SK-N-SH (cell line): ENCODE results near the gene TMEM41B. TPM values are rescaled to one million over a fixed set of nuclear protein-coding genes. Genes with fewer than 3 reads are reported as not detected.

Source experiments
- CTCF ChIA-PET: fragments of 300-600, 350-600 bp; formaldehyde crosslinking; extraction: SDS; loops from one replicate; lab custom pipeline; 2021; lab: Yijun Ruan, JAX
- POLR2A ChIA-PET: fragments of 350-600 bp; sonication (Branson Sonifier 250); formaldehyde crosslinking; extraction: SDS; loops from one replicate; lab custom pipeline; 2020; ENCODE audit warnings: antibody characterized with exemption, inconsistent platforms; lab: Yijun Ruan, JAX
- DNase-seq: peaks from one replicate; pipeline ENCODE4 v3.0.0; 2012
- H2AFZ ChIP-seq: fragments of 200-600 bp; sonication (generic); 2 replicates; pipeline ENCODE4 v1.8.1; 2016; ENCODE audit warnings: antibody characterized with exemption, mild to moderate bottlenecking, low read depth
- H3F3A ChIP-seq: fragments of 200-600 bp; sonication (generic); replicated peaks from 2 replicates; pipeline ENCODE3; 2016; ENCODE audit warnings: antibody characterized with exemption, mild to moderate bottlenecking; ENCODE audit not compliant: insufficient read depth
- H3K27ac ChIP-seq, 2 experiments: fragments of 200-500 bp in 1 of 2; fragments of 200-600 bp in 1 of 2; sonication (Bioruptor generic) in 1 of 2; sonication (generic), shearing (Covaris generic) in 1 of 2; 2 replicates each; pipeline versions ENCODE4 v1.5.1 to v1.6.1; 2014 to 2016; ENCODE audit warnings: low read depth in 2 of 2, inconsistent platforms in 1 of 2, low read length in 1 of 2, mild to moderate bottlenecking in 1 of 2, mixed read lengths in 1 of 2
- H3K27me3 ChIP-seq: fragments of 200-600 bp; sonication (generic), shearing (Covaris generic); 2 replicates; pipeline ENCODE4 v1.6.1; 2016; ENCODE audit warnings: mixed run types; ENCODE audit not compliant: insufficient read depth
- H3K36me3 ChIP-seq, 2 experiments: fragments of 200-500 bp in 1 of 2; fragments of 200-600 bp in 1 of 2; sonication (Bioruptor generic) in 1 of 2; sonication (generic) in 1 of 2; replicated peaks in 1 of 2; 2 replicates each; pipeline versions ENCODE3 to v1.5.1; 2014 to 2016; ENCODE audit warnings: low read length in 1 of 2, mild to moderate bottlenecking in 1 of 2; ENCODE audit not compliant: insufficient read depth in 2 of 2, control insufficient read depth in 1 of 2
- H3K4me1 ChIP-seq, 2 experiments: fragments of 200-500 bp in 1 of 2; fragments of 200-600 bp in 1 of 2; sonication (Bioruptor generic) in 1 of 2; sonication (generic), shearing (Covaris generic) in 1 of 2; 2 replicates each; pipeline versions ENCODE4 v1.5.1 to v1.6.1; 2014 to 2016; ENCODE audit warnings: low read depth in 1 of 2, low read length in 1 of 2, mixed run types in 1 of 2; ENCODE audit not compliant: insufficient read depth in 2 of 2, control insufficient read depth in 1 of 2
- H3K4me2 ChIP-seq: fragments of 200-600 bp; sonication (generic), shearing (Covaris generic); 2 replicates; pipeline ENCODE4 v1.6.1; 2017; ENCODE audit warnings: mixed run types
- H3K4me3 ChIP-seq, 2 experiments: fragments of 200-500 bp in 1 of 2; fragments of 200-600 bp in 1 of 2; sonication (Bioruptor generic) in 1 of 2; sonication (generic), shearing (Covaris generic) in 1 of 2; 2 replicates each; pipeline versions ENCODE4 v1.5.1 to v1.8.1; 2014 to 2016; ENCODE audit warnings: low read depth in 2 of 2, inconsistent platforms in 1 of 2, low read length in 1 of 2, mild to moderate bottlenecking in 1 of 2, mixed read lengths in 1 of 2, moderate library complexity in 1 of 2
- H3K79me2 ChIP-seq: fragments of 200-600 bp; sonication (generic); 2 replicates; pipeline ENCODE4 v1.8.1; 2017; ENCODE audit warnings: mild to moderate bottlenecking; ENCODE audit not compliant: insufficient read depth
- H3K9ac ChIP-seq: fragments of 200-600 bp; sonication (generic); 2 replicates; pipeline ENCODE4 v1.6.1; 2017; ENCODE audit warnings: mixed run types
- H3K9me2 ChIP-seq: fragments of 200-600 bp; sonication (generic); 2 replicates; pipeline ENCODE4 v1.6.1; 2017; ENCODE audit warnings: mixed run types
- H3K9me3 ChIP-seq: fragments of 200-600 bp; sonication (generic); 2 replicates; pipeline ENCODE4 v1.6.1; 2017; ENCODE audit warnings: mixed run types, mild to moderate bottlenecking, moderate library complexity
- H4K20me1 ChIP-seq: fragments of 200-600 bp; sonication (generic); 2 replicates; pipeline ENCODE4 v1.6.1; 2017; ENCODE audit warnings: mild to moderate bottlenecking, mixed run types; ENCODE audit not compliant: insufficient read depth
- FOSL2 ChIP-seq: IDR thresholded peaks from 2 replicates; pipeline ENCODE4 v1.4.0; 2012; ENCODE audit warnings: low read depth, mild to moderate bottlenecking, moderate library complexity, borderline replicate concordance
- FOXJ3 ChIP-seq: sonication (generic); formaldehyde crosslinking; IDR thresholded peaks from 2 replicates; pipeline ENCODE4 v1.5.1; 2020; ENCODE audit warnings: mild to moderate bottlenecking, missing genetic modification reagents
- FOXM1 ChIP-seq: IDR thresholded peaks from 2 replicates; pipeline ENCODE4 v1.4.0; 2012; ENCODE audit warnings: low read depth, mild to moderate bottlenecking
- GATA2 ChIP-seq: sonication (generic); formaldehyde crosslinking; IDR thresholded peaks from 2 replicates; pipeline ENCODE4 v1.5.0; 2020; ENCODE audit warnings: mild to moderate bottlenecking, missing genetic modification reagents
- IRF3 ChIP-seq: fragments of 150-350 bp; IDR thresholded peaks from 2 replicates; pipeline ENCODE4 v1.6.1; 2016; ENCODE audit warnings: mild to moderate bottlenecking, low read depth, low read length
- JUND ChIP-seq: IDR thresholded peaks from 2 replicates; pipeline ENCODE4 v1.4.0; 2012
- MXI1 ChIP-seq: IDR thresholded peaks from 2 replicates; pipeline ENCODE4 v1.6.1; 2012; ENCODE audit warnings: mild to moderate bottlenecking, low read depth, low read length, improper control_type of control experiment
- PBX3 ChIP-seq: IDR thresholded peaks from 2 replicates; pipeline ENCODE4; 2012
- POLR2AphosphoS5 ChIP-seq: IDR thresholded peaks from 2 replicates; pipeline ENCODE4 v1.6.1; 2012; ENCODE audit warnings: low read depth, low read length
- REST ChIP-seq: IDR thresholded peaks from 2 replicates; pipeline ENCODE4 v1.6.1; 2012; ENCODE audit warnings: mild to moderate bottlenecking, low read depth, low read length, moderate library complexity
- RFX5 ChIP-seq: IDR thresholded peaks from 2 replicates; pipeline ENCODE4 v1.6.1; 2012; ENCODE audit warnings: mild to moderate bottlenecking, improper control_type of control experiment, low read length
- RXRA ChIP-seq: IDR thresholded peaks from 2 replicates; pipeline ENCODE4 v1.4.0; 2012; ENCODE audit warnings: low read depth, mild to moderate bottlenecking, borderline replicate concordance
- TEAD4 ChIP-seq: IDR thresholded peaks from 2 replicates; pipeline ENCODE4 v1.4.0; 2012; ENCODE audit warnings: mild to moderate bottlenecking, borderline replicate concordance; ENCODE audit not compliant: insufficient read depth
- USF2 ChIP-seq: fragments of 150-350 bp; IDR thresholded peaks from 2 replicates; pipeline ENCODE4 v1.6.1; 2017; ENCODE audit warnings: antibody characterized with exemption, low read length, low read depth, borderline replicate concordance
- WGBS: methylation state at CpG from one replicate; pipeline ENCODE4 v1.1.6; 2017; ENCODE audit warnings: low lambda C conversion rate; 5-methylcytosine and 5-hydroxymethylcytosine counted together
- polyA plus RNA-seq, 3 experiments: library from polyadenylated mRNA; depleted of rRNA; stranded (reverse); fragments of >200 nt; gene quantifications; 2 replicates each; pipeline ENCODE4 v1.2.3, GENCODE V29; 2012

The TMEM41B gene
- polyA plus RNA-seq, 1 of the 3 experiments (the other 2 are of a cell fraction): 23.5 TPM

- WGBS: 76% methylated on average over 3 of the region's 3 CpGs
- ChIA-PET CTCF (interaction anchor here (0.9 to 1.1 kb wide), 2 partner anchors 10 to 96 kb away, joined by 3 to 6 read pairs; no protein-coding TSS in a partner anchor), POLR2A (no interaction called here)
- Histone ChIP-seq H3F3A (peaks cover 20% of the 10 kb centered on the region), H3K9me3 (no peaks in the 10 kb centered on the region), H3K4me3 (no peak overlapping the region), H3K36me3 (no peaks in the 10 kb centered on the region), H3K4me1 (no peaks in the 10 kb centered on the region; a peak in 1 of 4 replicates), H3K27me3 (no peaks in the 10 kb centered on the region), H3K4me2 (no peak overlapping the region; the same call in 1 of the 2 replicates), H3K9me2 (no peaks in the 10 kb centered on the region), H2AFZ (no peak overlapping the region), H3K9ac (no peak overlapping the region), H4K20me1 (peaks cover 76% of the 10 kb centered on the region), H3K79me2 (peaks cover 100% of the 10 kb centered on the region), H3K27ac (no peak overlapping the region)
- DNase-seq: peak; percentile 43
- TF ChIP-seq GATA2 (CRISPR knock-in tag) (no peak), MXI1 (0 out of 2 replicates have a peak, but pooled peaks have one; percentile 17), REST (no peak)
These were observed 63.1 kb downstream of the TMEM41B start for GRCh38 chr11:9251311-9251710.

GRCh38 chr11:9250139-9250582 lies 64.2 kb downstream of the TMEM41B start:
- Histone ChIP-seq H3K4me1 (no peaks in the 10 kb centered on the region; a peak in 1 of 4 replicates), H3K79me2 (peaks cover 100% of the 10 kb centered on the region), H3K36me3 (no peaks in the 10 kb centered on the region), H3K4me3 (no peak overlapping the region), H3K27me3 (no peaks in the 10 kb centered on the region), H3K27ac (peak overlapping the region; percentile 2 to 32; a peak in 2 of 4 replicates), H3K9ac (no peak overlapping the region), H4K20me1 (peaks cover 79% of the 10 kb centered on the region), H3K9me2 (no peaks in the 10 kb centered on the region), H3F3A (peaks cover 20% of the 10 kb centered on the region), H3K4me2 (no peak overlapping the region), H2AFZ (no peak overlapping the region), H3K9me3 (no peaks in the 10 kb centered on the region)
- POLR2A ChIA-PET: no interaction called here
- CTCF ChIA-PET: interaction anchor here (0.9 to 1.1 kb wide), 2 partner anchors 11 to 95 kb away, joined by 3 to 6 read pairs; no protein-coding TSS in a partner anchor
- DNase-seq: no peak
- WGBS: 56% methylated on average over 2 of the region's 2 CpGs
- no peak for TF ChIP-seq IRF3
- TF ChIP-seq JUND: no peak
- no peak for TF ChIP-seq USF2
- no peak for TF ChIP-seq FOSL2
- no peak for TF ChIP-seq REST
- TF ChIP-seq POLR2AphosphoS5: no peak
- no peak for TF ChIP-seq RXRA
- TF ChIP-seq RFX5: no peak
- no peak for TF ChIP-seq FOXJ3
- TF ChIP-seq PBX3: no peak
- no peak for TF ChIP-seq TEAD4
- TF ChIP-seq FOXM1: no peak
